ENCODE measurements around the gene TPRA1.

TPRA1 gene

DNA sequence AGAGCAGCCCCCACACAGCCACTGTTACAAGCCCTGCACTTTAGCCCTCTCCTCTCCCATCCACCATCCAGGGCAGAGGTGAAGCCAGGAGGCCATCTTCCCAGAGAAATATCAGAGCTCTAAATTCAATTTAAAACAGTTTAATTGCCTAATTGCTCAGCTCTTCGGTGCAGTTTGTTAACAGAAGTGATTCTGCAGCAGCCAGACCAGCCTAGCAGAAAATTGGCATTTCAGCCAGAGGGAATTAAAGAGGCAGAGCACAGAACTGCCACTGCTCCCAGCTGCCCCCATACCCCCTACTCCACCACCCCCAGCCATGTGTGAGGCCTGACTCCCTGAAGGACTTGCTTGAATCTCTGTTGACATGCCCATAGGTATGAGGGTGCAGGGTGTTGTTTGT, 38.5 kb downstream of the TPRA1 start:
- peak; percentile 32 for DNase-seq

DNA sequence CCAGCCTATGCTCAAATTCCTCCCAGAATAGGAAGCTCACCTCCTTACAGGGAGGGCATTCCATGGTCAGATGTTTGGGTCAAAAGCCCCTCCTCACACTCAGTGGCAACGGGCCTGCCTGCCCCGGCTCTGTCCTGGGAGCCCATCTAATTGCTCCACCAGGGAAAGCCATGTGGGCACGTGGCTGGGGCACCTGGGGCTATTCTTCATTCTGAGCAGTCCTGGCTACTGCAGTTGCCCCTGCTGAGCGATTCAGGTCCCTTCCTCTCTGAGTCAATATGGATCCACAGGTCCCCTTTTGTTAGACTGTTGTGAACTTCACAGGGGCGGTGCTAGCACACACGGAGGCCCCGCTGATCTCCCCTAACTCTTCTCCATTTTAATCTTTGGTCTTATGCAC, 39.4 kb downstream of the TPRA1 start:
- no peak for DNase-seq

DNA sequence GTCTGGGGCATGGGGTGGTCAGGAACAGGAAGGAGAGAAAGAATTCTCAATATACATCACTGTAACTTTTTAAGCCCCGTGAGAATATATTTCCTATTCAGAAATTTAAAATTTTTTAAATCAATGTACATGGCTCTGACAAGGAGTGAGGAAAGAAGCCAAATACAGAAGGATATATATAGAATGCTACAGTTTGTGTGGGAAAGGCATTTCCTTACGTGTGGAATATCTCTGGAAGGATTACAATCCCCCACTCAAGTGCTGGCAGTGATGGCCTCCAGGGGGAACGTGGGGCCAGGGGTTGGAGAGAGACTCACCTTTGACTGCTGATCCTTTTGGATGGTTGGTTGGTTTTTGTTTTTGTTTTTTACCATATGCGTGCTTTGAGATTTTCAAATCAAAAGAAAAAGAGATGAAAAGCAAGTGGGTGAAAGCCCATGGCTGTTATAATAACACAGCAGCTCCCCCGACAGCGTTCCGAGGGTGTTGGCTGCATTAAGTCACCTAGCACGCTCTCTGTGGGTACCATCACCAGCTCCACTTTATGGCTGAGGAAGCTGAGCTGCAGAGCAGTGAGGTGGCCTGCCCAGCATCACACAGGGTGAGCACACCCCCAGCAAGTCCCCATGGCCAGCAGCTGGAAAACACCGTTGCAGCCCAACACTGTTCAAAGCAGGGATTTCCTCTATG, 39.9 kb downstream of the TPRA1 start:
- no peak for DNase-seq

DNA sequence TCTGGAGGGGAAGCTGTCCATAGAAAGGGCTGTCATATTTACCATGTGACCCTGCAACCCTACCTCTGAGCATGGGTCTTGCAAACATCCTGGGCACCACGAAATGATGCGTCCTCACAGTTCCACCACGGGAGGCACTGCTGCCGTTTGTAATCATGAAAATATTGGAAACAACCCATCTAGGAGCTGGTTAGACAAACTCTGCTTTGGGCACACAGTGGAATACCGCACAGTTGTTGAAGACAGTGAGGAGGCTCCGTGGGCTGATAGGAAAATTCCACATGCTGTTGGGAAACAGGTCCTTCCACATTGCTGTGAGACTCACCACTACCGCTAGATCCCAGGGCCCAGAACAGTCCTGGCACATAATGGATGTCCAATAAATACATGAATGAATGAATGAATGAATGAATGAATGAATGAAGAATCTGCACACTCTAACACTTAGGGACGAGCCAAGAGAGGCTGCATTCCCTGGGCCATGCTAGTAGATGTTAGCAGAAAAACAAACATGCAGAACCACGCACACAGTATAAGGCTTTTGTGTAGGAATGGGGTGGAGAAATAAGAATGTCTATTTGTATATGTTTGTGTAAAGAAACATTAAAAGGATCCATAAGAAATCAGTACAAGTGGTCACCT, 40.6 kb downstream of the TPRA1 start:
- DNase-seq = no peak

DNA sequence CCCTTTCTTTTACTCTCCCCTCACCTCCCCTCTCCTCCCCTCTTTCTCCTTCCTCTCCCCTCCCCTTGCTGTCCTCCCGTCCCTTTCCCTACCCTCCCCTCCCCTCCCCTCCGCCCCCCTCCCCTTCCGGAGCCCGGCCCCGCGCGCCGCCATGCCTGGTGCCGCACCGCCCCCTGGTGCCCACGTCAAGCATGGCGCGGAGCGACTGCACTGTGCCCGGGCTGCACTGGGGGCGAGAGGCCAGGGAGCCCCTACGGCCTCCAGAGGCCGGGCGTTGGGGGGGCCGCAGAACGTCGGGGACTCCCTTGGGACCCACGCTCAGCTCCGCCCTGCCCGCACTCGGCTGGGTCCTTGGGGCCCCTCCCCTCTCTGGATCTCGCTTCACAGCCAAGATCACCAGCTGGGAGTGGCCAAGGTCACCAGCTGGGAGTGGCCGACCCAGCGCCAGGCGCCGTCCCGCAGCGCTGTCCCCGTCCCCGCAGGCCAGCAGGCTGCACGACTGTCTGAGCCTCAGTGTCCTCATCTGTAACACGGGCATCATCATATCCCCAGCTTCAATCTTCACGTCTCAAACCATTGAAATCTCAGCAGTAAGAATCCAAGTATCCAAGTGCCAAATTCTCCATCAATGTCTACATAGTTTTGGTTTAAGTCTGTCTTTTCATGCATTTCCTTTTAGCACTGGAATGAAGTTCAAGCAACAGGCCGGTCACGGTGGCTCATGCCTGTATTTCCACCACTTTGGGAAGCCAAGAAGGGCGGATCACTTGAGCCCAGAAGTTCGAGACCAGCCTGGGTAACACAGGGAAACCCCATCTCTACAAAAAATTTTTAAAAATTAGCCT, 42.5 kb downstream of the TPRA1 start:
- peak; percentile 90 for DNase-seq

DNA sequence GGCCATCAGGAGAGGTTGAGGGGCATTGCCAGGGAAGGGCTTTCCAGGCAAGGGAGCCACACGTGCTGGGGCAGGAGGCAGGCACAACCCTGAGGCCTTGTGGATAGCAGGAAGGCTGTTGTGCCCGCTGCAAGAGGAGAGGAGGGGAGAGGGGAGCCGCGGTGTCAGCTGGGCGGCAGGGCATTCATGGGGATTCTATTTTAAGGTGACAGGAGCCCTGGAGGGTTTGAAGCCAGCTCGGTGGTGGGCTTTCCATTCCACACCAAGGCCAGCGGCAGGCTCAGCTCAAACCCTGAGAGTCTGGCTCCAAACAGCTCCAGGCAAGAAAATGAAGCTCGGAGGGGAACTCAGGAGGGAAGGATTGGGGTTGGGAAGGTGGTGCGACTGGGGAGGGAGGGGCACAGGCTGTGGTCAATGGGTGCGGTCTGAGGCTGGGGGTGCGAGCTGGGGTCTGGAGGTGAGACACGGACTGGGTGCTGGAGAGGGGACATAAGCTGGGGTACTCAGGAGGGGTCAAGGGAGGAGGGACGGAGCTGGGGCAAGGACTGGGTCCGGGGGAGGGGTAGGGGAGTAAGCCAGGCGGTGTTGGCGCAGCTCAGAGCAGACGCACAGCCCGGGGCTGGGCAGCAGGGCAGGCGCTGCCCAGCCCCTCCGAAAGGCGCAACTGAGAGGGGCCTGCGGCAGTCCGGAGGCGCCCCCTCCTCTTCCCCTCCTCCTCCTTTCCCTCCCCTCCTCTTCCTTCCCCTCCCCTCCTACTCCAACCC, 43.4 kb downstream of the TPRA1 start:
- no peak for DNase-seq

DNA sequence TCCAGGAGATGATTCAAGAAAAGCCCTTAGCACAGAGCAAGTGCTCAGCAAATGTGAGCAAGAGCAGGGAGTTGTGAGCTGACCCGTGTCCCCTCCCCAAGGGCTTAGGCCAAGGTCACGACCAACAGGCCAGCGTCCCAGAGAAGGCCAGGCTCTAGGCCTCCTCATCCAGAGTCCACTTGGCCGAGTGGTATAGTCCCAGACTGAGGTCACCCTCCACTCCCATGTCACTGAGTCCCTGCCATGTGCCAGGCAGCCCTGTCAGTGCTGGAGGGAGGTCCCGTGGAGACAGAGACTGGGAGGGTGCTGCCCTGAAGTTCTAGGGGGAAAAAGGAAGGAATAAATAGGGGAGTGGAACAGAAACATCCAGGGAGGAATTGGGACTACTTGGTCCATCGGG, 44.0 kb downstream of the TPRA1 start:
- DNase-seq = no peak

DNA sequence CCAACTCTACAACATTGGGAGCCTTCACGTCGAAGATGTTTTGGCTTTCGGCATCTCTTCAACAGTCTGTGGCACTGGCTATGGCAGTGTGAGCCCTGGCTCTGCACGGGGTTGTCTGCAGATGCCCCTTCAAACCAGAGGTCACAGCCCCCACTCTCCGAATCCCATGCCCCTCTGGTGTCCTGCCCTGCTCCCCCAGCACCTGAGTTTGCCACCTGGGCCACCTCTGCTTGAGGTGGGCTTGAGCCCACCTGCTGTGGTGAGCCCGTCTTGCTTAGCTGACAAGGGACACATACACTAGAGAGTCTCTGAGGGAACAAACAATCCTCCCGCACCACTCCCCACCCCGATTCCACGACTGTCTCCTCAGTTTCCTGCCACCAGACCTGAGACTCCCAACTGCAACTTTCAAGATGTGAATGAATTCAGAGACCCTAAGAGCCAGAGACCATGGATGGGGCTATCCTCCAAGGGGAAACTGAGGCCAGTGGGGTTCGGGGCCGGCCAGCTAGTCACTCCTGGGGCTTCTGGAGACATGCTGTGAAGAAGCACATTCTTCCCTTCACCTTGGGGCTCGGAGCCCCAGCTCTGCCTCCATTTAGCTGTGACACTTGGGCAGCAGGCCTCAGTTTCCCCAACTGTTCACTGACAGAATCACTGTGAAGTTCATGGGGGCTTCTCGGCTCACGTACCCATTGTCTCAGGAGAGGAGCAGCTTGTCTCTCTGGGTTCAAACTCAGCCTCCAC, 44.6 kb downstream of the TPRA1 start:
- no peak for DNase-seq

DNA sequence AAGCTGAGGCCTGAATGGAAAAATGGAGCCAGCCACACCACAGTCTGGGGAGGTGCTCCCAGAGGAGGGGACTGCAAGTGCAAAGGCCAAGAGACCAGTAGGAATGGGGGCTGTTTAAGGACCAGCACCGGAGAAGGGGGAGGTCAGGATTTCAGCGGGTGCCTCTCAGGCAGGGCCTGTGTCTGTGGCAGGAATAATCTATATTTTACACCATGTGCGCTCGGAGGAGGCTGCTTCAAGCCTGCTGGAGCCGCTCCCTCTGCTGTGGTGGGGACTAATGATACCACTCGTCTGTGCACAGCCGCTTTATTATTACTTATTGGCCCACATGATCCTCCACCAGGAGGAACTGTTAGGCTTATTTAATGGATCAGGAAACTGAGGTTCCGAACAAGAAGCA, 45.3 kb downstream of the TPRA1 start:
- DNase-seq = peak; percentile 89

DNA sequence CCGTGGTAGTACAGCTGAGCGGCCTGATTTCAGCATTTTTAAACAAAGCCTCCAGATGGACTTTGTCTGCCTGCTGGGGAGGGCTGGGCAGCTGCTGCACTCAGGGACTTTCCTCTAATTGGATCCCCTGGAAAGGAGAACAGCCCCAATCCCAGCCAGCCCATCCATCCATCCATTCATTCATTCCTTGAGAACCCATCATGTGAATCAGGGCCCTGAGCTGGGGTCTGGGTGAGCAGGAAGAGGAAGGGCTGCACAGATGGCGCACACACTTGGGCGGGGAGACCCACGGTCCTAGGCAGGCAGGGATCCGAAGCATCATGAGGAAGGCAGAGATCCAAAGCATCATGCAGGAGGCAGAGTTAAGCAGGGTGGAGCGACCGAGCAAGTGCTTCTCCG, 45.7 kb downstream of the TPRA1 start:
- peak; percentile 99 for DNase-seq

DNA sequence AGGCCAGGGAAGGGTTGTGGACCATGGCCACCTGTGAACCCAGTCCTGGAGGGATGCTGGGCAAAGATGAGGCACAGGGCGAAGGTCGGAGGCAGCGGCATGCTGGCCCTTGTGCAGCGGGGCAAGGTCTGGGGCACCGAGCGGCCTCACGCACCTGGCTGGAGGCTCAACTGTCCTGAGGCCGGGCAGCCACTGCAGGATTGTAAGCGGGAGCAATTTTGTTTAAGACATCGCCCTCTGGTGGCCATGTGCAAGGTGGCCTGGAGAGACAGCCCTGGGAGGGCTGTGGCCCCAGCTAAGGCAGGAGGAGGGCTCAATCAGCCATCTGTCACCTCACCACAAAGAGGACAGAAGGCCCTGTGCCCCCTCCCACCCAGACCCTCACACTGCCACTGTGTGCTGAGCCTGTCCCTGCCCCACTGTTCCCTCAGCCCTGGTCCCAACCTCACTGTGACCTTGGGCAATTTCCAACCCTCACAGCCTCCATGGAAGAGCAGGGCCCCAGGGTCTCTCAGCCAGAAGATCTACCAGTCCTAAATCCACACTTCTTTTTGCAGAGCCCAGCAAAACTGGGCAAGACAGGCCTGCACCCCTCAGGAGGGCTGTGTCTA, 46.2 kb downstream of the TPRA1 start:
- DNase-seq = peak; percentile 99

DNA sequence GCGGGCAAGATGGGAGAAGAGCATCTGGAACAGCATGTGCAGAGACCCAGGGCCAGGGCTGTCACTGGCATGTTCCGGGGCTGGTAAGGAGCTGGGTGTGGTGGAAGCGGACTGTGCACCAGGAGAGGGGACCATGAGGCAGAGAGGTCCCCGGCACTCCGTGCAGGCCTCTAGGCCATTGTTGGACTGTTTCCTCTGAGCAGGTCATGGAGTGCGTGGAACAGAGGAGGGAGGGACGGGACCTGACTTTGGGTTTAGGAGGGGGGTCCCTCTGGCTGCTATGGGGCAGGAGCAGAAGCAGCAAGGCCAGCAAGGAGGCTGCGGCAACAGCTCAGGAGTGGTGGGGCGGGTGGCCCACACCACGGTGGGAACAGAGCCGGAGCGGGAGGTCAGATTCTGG, 47.1 kb downstream of the TPRA1 start:
- DNase-seq = no peak

DNA sequence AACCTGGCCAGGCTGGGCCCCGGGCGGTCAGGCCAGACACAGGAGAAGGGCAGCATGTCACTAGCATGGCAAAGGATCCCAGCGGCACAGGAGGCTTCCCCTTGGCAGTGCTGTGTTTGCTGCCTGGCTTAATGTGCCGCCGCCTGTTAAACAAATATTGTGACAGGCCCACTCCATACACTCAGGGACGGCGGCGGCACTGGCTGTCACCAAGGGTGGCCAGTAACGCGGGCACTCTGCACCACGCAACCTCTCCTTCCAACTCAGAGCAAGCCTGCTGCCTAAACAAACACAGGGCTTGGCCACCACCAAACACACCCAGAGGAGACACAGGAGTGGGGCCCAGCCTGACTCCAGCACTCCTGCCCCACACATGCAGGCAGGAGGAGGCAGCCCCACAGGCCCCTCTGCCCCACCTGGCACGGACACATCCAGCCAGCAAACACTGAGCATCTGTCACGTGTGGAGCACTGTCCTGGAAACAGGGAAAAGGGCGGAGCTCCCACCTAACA, 48.0 kb downstream of the TPRA1 start:
- DNase-seq = peak; percentile 81

DNA sequence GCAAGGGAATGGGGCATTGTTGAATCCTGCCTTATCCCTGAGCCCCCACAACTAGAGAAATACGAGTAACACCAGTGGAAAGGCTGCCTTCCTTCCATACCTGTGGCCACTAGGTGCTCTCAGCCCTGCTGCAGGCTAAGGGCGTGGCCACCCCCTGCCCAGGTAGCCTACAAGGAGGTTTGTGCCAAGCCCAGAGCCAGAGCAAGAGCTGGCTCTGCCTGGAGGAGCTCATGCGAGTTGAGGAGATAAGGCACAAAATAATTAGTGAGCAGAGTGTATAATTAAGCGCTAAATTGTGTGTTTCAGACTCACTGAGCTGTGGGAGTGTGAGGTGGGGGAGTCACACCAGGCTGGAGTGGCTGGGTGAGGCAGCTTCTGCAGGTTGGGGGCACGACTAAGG, 49.2 kb downstream of the TPRA1 start:
- no peak for DNase-seq

DNA sequence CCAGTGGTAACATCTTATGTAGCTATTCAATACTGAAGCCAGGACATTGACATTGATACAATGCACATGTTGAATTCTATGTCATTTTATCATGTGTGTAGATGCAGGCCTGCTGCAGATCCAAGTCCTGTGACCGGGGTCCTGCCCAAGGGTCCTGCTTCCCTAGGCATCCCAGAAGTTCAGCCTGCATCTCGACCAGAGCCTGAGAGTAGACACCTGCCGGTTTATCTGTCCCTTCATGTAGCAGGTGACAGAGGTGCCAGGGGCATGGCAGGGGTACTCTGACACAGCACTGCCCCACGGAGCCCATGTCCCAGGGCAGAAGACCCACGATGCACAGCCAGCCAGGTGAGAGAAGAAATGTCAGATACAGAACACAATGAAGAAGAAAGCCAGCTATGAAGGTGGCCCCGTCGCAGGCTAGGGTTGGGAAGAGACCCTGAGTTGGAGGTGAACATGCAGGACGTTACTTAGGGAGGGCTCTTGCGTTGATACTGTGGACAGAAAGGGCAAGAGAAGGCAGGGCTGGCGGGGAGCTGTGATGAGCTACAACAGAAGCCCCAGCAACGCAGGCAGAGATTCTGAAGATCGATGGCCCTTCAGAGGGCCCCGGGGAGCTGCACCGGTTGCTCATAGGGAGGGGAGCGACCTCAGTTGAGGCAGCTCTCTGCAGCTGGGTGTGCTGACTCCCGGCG, 51.0 kb downstream of the TPRA1 start:
- DNase-seq = no peak

DNA sequence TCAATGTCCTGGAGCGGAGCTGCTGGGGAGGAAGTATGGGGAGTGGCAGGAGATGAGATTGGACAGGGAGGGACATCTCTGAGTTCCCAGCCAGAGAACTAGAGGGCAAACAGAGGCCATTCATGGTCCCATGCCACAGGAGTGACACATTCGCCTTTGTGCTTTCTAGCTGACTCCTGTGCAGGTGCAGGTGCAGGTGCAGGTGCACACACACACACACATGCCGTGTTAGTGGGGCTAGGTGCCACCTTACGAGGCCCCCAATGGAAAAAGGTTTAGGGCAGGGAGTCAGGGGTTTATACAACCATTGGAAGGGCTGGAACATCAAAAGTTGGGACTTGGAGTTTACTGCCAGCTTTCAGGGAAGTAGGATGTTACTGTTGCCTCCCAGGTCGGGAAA, 52.0 kb downstream of the TPRA1 start:
- no peak for DNase-seq

DNA sequence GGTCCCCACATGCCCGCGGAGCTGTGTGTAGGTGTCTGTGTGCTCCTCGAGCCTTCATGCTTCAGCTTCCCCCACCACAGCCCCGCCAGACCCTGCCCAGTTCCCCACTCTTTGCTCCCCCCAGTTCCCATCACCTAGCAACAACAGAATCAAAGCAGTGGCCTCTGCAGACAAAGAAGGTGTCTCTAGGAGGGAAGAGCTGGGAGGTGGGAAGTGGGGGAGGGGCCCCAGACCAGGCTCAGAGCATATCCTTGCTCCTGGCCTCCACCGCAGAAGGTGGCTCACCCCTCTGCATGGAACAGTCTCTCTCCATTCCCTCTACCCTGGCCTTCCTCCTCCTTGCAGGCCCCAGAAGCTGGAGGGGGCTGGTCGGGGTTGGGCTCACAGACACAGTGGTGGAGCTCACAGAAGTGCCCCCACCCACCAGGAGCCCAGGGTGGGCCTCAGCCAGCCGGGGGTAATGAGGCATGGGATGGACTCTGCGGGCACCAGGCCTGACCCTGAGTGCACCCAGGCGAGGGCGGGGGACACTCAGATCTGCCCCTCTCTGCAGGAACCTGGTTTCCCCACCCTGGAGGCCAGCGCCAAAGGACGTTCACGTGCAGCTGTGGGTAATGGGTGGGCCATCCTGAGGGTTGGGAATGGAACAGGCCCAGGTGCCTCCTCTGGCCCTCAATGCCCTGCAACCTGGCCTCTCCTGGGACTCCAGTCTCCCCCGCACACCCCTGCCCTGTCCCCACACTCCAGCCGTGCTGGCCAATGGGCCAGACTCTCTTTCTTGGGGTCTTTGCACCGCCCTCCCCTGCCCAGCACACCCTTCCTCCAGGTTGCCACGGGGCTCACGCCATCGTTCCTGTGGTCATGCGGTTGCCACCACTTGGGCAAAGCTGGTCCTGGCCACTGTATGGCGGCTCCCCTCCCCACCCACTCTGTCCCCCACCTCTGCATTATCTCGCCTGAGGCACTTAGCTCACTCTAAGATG, 53.4 kb downstream of the TPRA1 start:
- DNase-seq = peak; percentile 44

DNA sequence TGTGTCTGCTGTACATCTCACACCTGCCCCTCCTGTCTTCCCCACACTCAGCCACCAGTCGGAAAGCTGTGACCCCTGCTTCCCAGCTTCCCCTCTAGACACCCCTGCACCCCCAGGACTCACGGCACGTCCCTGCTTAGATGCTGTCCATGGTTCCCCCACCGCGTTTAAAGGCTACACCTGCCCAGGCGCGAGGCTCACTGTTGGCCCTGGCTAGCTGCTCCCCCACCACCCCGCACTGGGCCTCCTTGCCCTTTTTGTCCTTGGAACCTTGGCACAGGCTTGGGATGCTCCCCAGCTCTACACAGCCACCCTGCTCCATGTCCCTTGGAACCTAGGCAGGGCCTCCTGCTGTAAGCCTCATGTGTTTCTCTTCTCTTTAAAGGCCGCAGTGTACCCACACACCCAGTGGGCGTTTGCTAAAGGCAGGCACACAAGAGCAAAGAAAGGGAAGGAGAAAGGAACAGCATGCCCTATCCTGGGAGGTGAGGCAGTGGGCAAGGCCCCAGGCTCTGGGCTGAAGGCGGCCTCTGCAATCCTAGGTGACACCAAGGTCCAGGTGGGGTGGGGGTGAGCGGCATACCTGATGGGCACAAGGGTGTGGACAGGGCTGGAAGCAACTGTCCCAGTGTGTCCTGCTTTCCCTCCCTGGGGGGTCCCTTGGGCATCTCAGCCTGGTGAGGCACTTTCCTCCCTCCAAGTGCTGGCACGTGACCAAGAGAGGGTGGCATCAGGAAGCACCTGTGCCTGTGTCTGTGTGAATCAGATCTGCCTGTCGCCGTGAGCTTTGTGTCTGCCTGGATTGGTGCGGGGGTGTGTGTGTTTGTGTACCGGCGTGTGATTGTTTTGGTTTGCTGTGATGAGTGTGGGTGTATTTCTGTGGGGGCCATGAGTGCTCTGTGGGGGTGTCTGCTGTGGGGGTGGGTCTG, 54.4 kb downstream of the TPRA1 start:
- no peak for DNase-seq
